GM19372 (cell line): ENCODE results near the gene ACKR4.
A peak's percentile ranks its signal among the peaks of the same experiment; 100 is the strongest.
"Not testable (repeated sequence)": the region's sequence is repeated elsewhere in the genome, so short reads cannot be mapped to it uniquely, and the experiment has no call there.

Experiments used
- ATAC-seq: cut with Tn5 transposase; IDR thresholded peaks from one replicate; pipeline ENCODE4 v1.9.1; 2021; ENCODE audit warnings: mild to moderate bottlenecking, low read depth, moderate library complexity; ENCODE audit not compliant: unreplicated experiment

ACKR4 gene

GRCh38 chr3:132593241-132593946 lies 3.7 kb upstream of the ACKR4 start:
- ATAC-seq, result no peak

- ATAC-seq, result no peak
Measured at GRCh38 chr3:132593947-132594323, 3.1 kb upstream of the ACKR4 start.

GRCh38 chr3:132594498-132594897 lies 2.6 kb upstream of the ACKR4 start:
- ATAC-seq, result no peak

GRCh38 chr3:132595014-132595413 lies 2.1 kb upstream of the ACKR4 start:
- ATAC-seq, result no peak

GRCh38 chr3:132596326-132596725 lies 744 bp upstream of the ACKR4 start:
- no peak for ATAC-seq

GRCh38 chr3:132597660-132598059 lies 590 bp downstream of the ACKR4 start:
- no peak for ATAC-seq

GRCh38 chr3:132598181-132598580 lies 1.1 kb downstream of the ACKR4 start:
- ATAC-seq, result no peak

- not testable (repeated sequence) for ATAC-seq
Measured at GRCh38 chr3:132600614-132601013, 3.5 kb downstream of the ACKR4 start.

GRCh38 chr3:132605374-132605792 lies 8.3 kb downstream of the ACKR4 start:
- ATAC-seq, result no peak

- no peak for ATAC-seq
Measured at GRCh38 chr3:132606085-132606484, 9.0 kb downstream of the ACKR4 start.

GRCh38 chr3:132606620-132607019 lies 9.6 kb downstream of the ACKR4 start:
- not testable (repeated sequence) for ATAC-seq

- ATAC-seq, result not testable (repeated sequence)
Measured at GRCh38 chr3:132615301-132615700, 18.2 kb downstream of the ACKR4 start.

- ATAC-seq, result no peak
Measured at GRCh38 chr3:132615881-132616280, 18.8 kb downstream of the ACKR4 start.

GRCh38 chr3:132616780-132617179 lies 19.7 kb downstream of the ACKR4 start:
- ATAC-seq, result no peak

GRCh38 chr3:132622148-132622547 lies 25.1 kb downstream of the ACKR4 start:
- no peak for ATAC-seq

- no peak for ATAC-seq
Measured at GRCh38 chr3:132622761-132623160, 25.7 kb downstream of the ACKR4 start.

- no peak for ATAC-seq
Measured at GRCh38 chr3:132623646-132624045, 26.6 kb downstream of the ACKR4 start.

- ATAC-seq, result no peak
Measured at GRCh38 chr3:132624790-132625189, 27.7 kb downstream of the ACKR4 start.

GRCh38 chr3:132625613-132626012 lies 28.5 kb downstream of the ACKR4 start:
- ATAC-seq, result peak; percentile 89

- no peak for ATAC-seq
Measured at GRCh38 chr3:132626955-132627354, 29.9 kb downstream of the ACKR4 start.

GRCh38 chr3:132628157-132628556 lies 31.1 kb downstream of the ACKR4 start:
- no peak for ATAC-seq

GRCh38 chr3:132629928-132630327 lies 32.9 kb downstream of the ACKR4 start:
- ATAC-seq, result no peak

GRCh38 chr3:132630612-132631011 lies 33.5 kb downstream of the ACKR4 start:
- ATAC-seq, result no peak
